Body of pancreas (tissue), 4 donors: ENCODE results near the gene RASGEF1C. TPM values are rescaled to one million over a fixed set of nuclear protein-coding genes. Genes with fewer than 3 reads are reported as not detected.

ENCODE experiments used
- ATAC-seq: fragments of 150-250 bp; one replicate; pipeline ENCODE4 v1.9.1; 2016
- DNase-seq, 4 donors: peaks; one replicate each; pipeline ENCODE4 v3.0.0-alpha.2; 2019
- H3K27ac ChIP-seq, 4 donors: fragments of 200-600 bp; sonication (generic); 1 replicate in 3 of 4; 2 replicates in 1 of 4; pipeline versions ENCODE4 v1.5.1 to v1.6.1; 2016 to 2019; ENCODE audit warnings: mild to moderate bottlenecking in 1 of 4, mixed read lengths in 1 of 4, moderate library complexity in 1 of 4
- H3K27me3 ChIP-seq, 2 donors: fragments of 200-600 bp; sonication (generic); one replicate each; pipeline ENCODE4 v1.6.0; 2016; ENCODE audit warnings: mild to moderate bottlenecking in 1 of 2
- H3K36me3 ChIP-seq, 2 donors: fragments of 200-600 bp; sonication (generic); replicated peaks in 1 of 2; 2 replicates each; pipeline ENCODE4 v1.5.1; 2016; ENCODE audit warnings: low read depth in 2 of 2; ENCODE audit not compliant: insufficient read depth in 1 of 2
- H3K4me1 ChIP-seq: fragments of 200-600 bp; sonication (generic); one replicate; pipeline ENCODE4 v1.6.0; 2016
- H3K4me3 ChIP-seq, 2 donors: fragments of 200-600 bp; sonication (generic); 1 replicate in 1 of 2; 2 replicates in 1 of 2; pipeline ENCODE4 v1.5.1; 2016 to 2019
- H3K9me3 ChIP-seq, 3 donors: fragments of 200-600 bp; sonication (generic); 1 replicate in 2 of 3; 2 replicates in 1 of 3; pipeline ENCODE4 v1.5.1; 2016
- POLR2A ChIP-seq, 3 donors: fragments of 450-650 bp; IDR thresholded peaks; one replicate each; pipeline ENCODE4 v1.6.1; 2016; ENCODE audit warnings: antibody characterized with exemption in 3 of 3, mild to moderate bottlenecking in 2 of 3
- WGBS, 2 donors: methylation state at CpG; one replicate each; pipeline ENCODE4 v1.1.5; 2017; 5-methylcytosine and 5-hydroxymethylcytosine counted together
- intact Hi-C: fragments of 100-400 bp; cut with DNase I; formaldehyde crosslinking; loops from one replicate; pipeline ENCODE4 v1.15.1; 2023
- total RNA-seq, 2 donors: library from RNA; depleted of rRNA; stranded (reverse); fragments of >200 nt; gene quantifications; one replicate each; pipeline ENCODE4 v1.1.0, GENCODE V29; 2016
- TF ChIP-seq, protein P1 (sequence below), 7 experiments: fragments of 450-650 bp in 4 of 7; fragments of 200-600 bp in 3 of 7; sonication (generic) in 3 of 7; IDR thresholded peaks; one replicate each; pipeline ENCODE4 v1.5.1; 2016 to 2019; ENCODE audit warnings: antibody characterized with exemption in 7 of 7

Gene RASGEF1C
- total RNA-seq, 2 donors from 2014 or later: not detected

GRCh38 chr5:180115326-180116076, 93.5 kb downstream of the RASGEF1C start:
- TF ChIP-seq, protein P1, sequence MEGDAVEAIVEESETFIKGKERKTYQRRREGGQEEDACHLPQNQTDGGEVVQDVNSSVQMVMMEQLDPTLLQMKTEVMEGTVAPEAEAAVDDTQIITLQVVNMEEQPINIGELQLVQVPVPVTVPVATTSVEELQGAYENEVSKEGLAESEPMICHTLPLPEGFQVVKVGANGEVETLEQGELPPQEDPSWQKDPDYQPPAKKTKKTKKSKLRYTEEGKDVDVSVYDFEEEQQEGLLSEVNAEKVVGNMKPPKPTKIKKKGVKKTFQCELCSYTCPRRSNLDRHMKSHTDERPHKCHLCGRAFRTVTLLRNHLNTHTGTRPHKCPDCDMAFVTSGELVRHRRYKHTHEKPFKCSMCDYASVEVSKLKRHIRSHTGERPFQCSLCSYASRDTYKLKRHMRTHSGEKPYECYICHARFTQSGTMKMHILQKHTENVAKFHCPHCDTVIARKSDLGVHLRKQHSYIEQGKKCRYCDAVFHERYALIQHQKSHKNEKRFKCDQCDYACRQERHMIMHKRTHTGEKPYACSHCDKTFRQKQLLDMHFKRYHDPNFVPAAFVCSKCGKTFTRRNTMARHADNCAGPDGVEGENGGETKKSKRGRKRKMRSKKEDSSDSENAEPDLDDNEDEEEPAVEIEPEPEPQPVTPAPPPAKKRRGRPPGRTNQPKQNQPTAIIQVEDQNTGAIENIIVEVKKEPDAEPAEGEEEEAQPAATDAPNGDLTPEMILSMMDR (IDR thresholded peaks at IDR 0.05): no peak
- TF ChIP-seq POLR2A (IDR thresholded peaks at IDR 0.05): no peak
- intact Hi-C loops: no loop called here
- Histone ChIP-seq H3K4me1 (no peaks in the 10 kb centered on the region), H3K4me3 (no peak overlapping the region), H3K36me3 (no peaks in the 10 kb centered on the region), H3K27ac (no peak overlapping the region), H3K9me3 (no peaks in the 10 kb centered on the region), H3K27me3 (no peaks in the 10 kb centered on the region)
- 89% methylated on average over 10 to 14 of the region's 14 CpGs for WGBS, 2 donors
- ATAC-seq (no peak), DNase-seq (no peak)

- DNase-seq (no peak), ATAC-seq (no peak)
- TF ChIP-seq, protein P1 (IDR thresholded peaks at IDR 0.05): no peak
- no peak for TF ChIP-seq POLR2A (IDR thresholded peaks at IDR 0.05)
- Histone ChIP-seq H3K4me3 (no peak overlapping the region), H3K9me3 (no peaks in the 10 kb centered on the region), H3K27me3 (no peaks in the 10 kb centered on the region), H3K27ac (no peak overlapping the region), H3K36me3 (no peaks in the 10 kb centered on the region), H3K4me1 (no peaks in the 10 kb centered on the region)
- intact Hi-C loops: no loop called here
- 75 to 83% methylated on average over 9 to 23 of the region's 23 CpGs for WGBS, 2 donors
Measured at GRCh38 chr5:180114304-180115003, 94.6 kb downstream of the RASGEF1C start.

DNA sequence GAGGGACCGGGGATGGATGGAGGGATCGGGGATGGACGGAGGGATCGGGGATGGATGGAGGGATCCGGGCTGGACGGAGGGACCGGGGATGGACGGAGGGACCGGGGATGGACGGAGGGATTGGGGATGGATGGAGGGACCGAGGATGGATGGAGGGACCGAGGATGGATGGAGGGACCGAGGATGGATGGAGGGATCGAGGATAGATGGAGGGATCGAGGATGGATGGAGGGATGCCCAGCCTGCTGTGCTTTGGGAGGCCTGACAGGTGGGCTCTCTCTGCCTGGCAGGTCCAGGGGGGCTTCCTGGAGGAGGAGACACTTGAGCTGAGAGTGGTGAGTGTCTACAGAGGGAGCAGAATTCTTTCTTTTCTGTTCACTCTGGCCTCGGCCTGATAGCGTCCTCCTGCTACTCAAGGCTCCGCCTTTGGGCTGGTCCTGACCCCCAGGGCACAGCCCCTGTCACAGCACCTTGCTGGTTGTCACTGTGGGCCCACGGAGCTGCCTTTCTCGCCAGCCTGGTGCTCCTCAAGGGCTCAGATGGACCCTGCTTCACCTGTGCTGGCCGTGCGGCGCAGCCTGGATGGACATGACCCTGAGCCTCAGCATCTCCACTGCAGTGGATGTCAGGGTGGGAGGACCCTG, 95.2 kb downstream of the RASGEF1C start:
- Histone ChIP-seq H3K36me3 (no peaks in the 10 kb centered on the region), H3K9me3 (no peaks in the 10 kb centered on the region), H3K4me1 (no peaks in the 10 kb centered on the region), H3K4me3 (no peak overlapping the region), H3K27ac (no peak overlapping the region), H3K27me3 (no peaks in the 10 kb centered on the region)
- no peak for TF ChIP-seq POLR2A (IDR thresholded peaks at IDR 0.05)
- TF ChIP-seq, protein P1 (IDR thresholded peaks at IDR 0.05): no peak
- ATAC-seq (no peak), DNase-seq (no peak)
- intact Hi-C loops: no loop called here
- WGBS, 2 donors: 80 to 86% methylated on average over 18 to 22 of the region's 23 CpGs

GRCh38 chr5:180112181-180112861, 96.7 kb downstream of the RASGEF1C start:
- Histone ChIP-seq H3K4me1 (no peaks in the 10 kb centered on the region), H3K36me3 (no peaks in the 10 kb centered on the region), H3K9me3 (peaks cover 0 to 5% (median 0%) of the 10 kb centered on the region in 3 donors), H3K27ac (no peak overlapping the region), H3K27me3 (no peaks in the 10 kb centered on the region), H3K4me3 (no peak overlapping the region)
- ATAC-seq (no peak), DNase-seq (no peak)
- TF ChIP-seq, protein P1 (IDR thresholded peaks at IDR 0.05): no peak
- no peak for TF ChIP-seq POLR2A (IDR thresholded peaks at IDR 0.05)
- 66 to 70% methylated on average over 11 to 15 of the region's 15 CpGs for whole genome bisulfite sequencing, 2 donors
- intact Hi-C loops: no loop called here
